IMR-90 (cell line): ENCODE results near the gene NANOG. TPM values are rescaled to one million over a fixed set of nuclear protein-coding genes. Genes with fewer than 3 reads are reported as not detected.

ENCODE experiments used
- ATAC-seq: fragments of 200-7000 bp; cut with Tn5 transposase; 2 replicates; pipeline ENCODE4 v1.9.1; 2020; ENCODE audit warnings: low read depth, mild to moderate bottlenecking, moderate library complexity
- BruUV-seq: library from RNA; stranded (reverse); fragments of 400-500 nt; replicated peaks from 2 replicates; lab custom pipeline; 2021; lab: Mats Ljungman, UMichigan
- CTCF ChIA-PET: fragments of 300-600 bp; formaldehyde crosslinking; extraction: SDS; loops from one replicate; lab custom pipeline; 2021; ENCODE audit warnings: antibody characterized with exemption; lab: Yijun Ruan, JAX
- POLR2A ChIA-PET: fragments of 300-600 bp; sonication (Branson Sonifier 250); formaldehyde crosslinking; loops from one replicate; lab custom pipeline; 2022; ENCODE audit warnings: antibody characterized with exemption; ENCODE audit not compliant: unreplicated experiment; lab: Charles Lee
- DNase-seq: peaks from one replicate; pipeline ENCODE4 v3.0.0; 2013
- H2AFZ ChIP-seq: replicated peaks from 2 replicates; pipeline ENCODE3; 2013; ENCODE audit warnings: low read length, mild to moderate bottlenecking; ENCODE audit not compliant: poor library complexity
- H2AK5ac ChIP-seq: 2 replicates; pipeline ENCODE4 v1.6.1; 2013; ENCODE audit warnings: low read depth, low read length, inconsistent platforms
- H2AK9ac ChIP-seq: replicated peaks from 2 replicates; pipeline ENCODE3; 2013; ENCODE audit warnings: mild to moderate bottlenecking, low read depth, low read length, moderate library complexity; ENCODE audit not compliant: poor library complexity
- H2BK120ac ChIP-seq: 2 replicates; pipeline ENCODE4 v1.6.1; 2013; ENCODE audit warnings: low read depth, low read length, inconsistent platforms
- H2BK15ac ChIP-seq: 3 replicates; pipeline ENCODE4 v1.6.1; 2013; ENCODE audit warnings: low read depth, low read length, inconsistent platforms
- H2BK20ac ChIP-seq: 2 replicates; pipeline ENCODE4 v1.6.1; 2013; ENCODE audit warnings: low read depth, mild to moderate bottlenecking, inconsistent platforms, low read length, moderate library complexity
- H2BK5ac ChIP-seq: 2 replicates; pipeline ENCODE4 v1.6.1; 2013; ENCODE audit warnings: mild to moderate bottlenecking, low read depth, low read length, inconsistent platforms; ENCODE audit not compliant: poor library complexity, severe bottlenecking
- H3K14ac ChIP-seq: replicated peaks from 2 replicates; pipeline ENCODE4 v1.6.1; 2013; ENCODE audit warnings: low read depth, low read length, inconsistent platforms
- H3K18ac ChIP-seq: 2 replicates; pipeline ENCODE4 v1.6.1; 2013; ENCODE audit warnings: low read depth, low read length, control low read depth
- H3K23ac ChIP-seq: 2 replicates; pipeline ENCODE4 v1.6.1; 2013; ENCODE audit warnings: low read depth, low read length, inconsistent platforms
- H3K27ac ChIP-seq: 2 replicates; pipeline ENCODE4 v1.5.1; 2013; ENCODE audit warnings: mild to moderate bottlenecking, control low read depth, low read length; ENCODE audit not compliant: insufficient read depth
- H3K27me3 ChIP-seq: 2 replicates; pipeline ENCODE4 v1.6.1; 2013; ENCODE audit warnings: low read length; ENCODE audit not compliant: control insufficient read depth, insufficient read depth
- H3K36me3 ChIP-seq: 2 replicates; pipeline ENCODE4 v1.6.1; 2013; ENCODE audit warnings: low read length, mixed read lengths; ENCODE audit not compliant: control insufficient read depth, insufficient read depth
- H3K4ac ChIP-seq: 2 replicates; pipeline ENCODE4 v1.6.1; 2013; ENCODE audit warnings: low read depth, low read length, inconsistent platforms
- H3K4me1 ChIP-seq: 2 replicates; pipeline ENCODE4 v1.6.1; 2013; ENCODE audit warnings: low read length, mixed read lengths; ENCODE audit not compliant: control insufficient read depth, insufficient read depth
- H3K4me2 ChIP-seq: 2 replicates; pipeline ENCODE4 v1.6.1; 2013; ENCODE audit warnings: low read depth, mild to moderate bottlenecking, control low read depth, low read length, moderate library complexity
- H3K4me3 ChIP-seq: 2 replicates; pipeline ENCODE4 v1.5.1; 2013; ENCODE audit warnings: low read depth, mild to moderate bottlenecking, control low read depth, low read length, moderate library complexity; ENCODE audit not compliant: insufficient read depth
- H3K56ac ChIP-seq: 2 replicates; pipeline ENCODE4 v1.6.1; 2013; ENCODE audit warnings: low read length, inconsistent platforms; ENCODE audit not compliant: insufficient read depth; ENCODE audit errors: extremely low read depth
- H3K79me1 ChIP-seq, 2 experiments: 2 replicates each; pipeline ENCODE4 v1.6.1; 2013; ENCODE audit warnings: low read length in 2 of 2, inconsistent platforms in 1 of 2, low read depth in 1 of 2
- H3K9ac ChIP-seq: 2 replicates; pipeline ENCODE4 v1.6.1; 2013; ENCODE audit warnings: low read depth, low read length, control low read depth
- H3K9me1 ChIP-seq: 2 replicates; pipeline ENCODE4 v1.6.1; 2013; ENCODE audit warnings: low read length, inconsistent platforms; ENCODE audit not compliant: insufficient read depth
- H3K9me3 ChIP-seq: 2 replicates; pipeline ENCODE4 v1.6.1; 2013; ENCODE audit warnings: low read length; ENCODE audit not compliant: control insufficient read depth, insufficient read depth
- H4K20me1 ChIP-seq: 2 replicates; pipeline ENCODE4 v1.6.1; 2013; ENCODE audit warnings: low read length, inconsistent platforms; ENCODE audit not compliant: insufficient read depth
- H4K5ac ChIP-seq: 2 replicates; pipeline ENCODE4 v1.6.1; 2013; ENCODE audit warnings: mild to moderate bottlenecking, low read depth, low read length, control low read depth
- H4K8ac ChIP-seq, 2 experiments: 2 replicates each; pipeline ENCODE4 v1.6.1; 2013; ENCODE audit warnings: low read depth in 2 of 2, low read length in 2 of 2, control low read depth in 1 of 2, inconsistent platforms in 1 of 2
- H4K91ac ChIP-seq: 2 replicates; pipeline ENCODE4 v1.6.1; 2013; ENCODE audit warnings: low read depth, low read length, inconsistent platforms; ENCODE audit not compliant: insufficient read depth
- BHLHE40 ChIP-seq: fragments of 150-350 bp; IDR thresholded peaks from 2 replicates; pipeline ENCODE4 v1.6.1; 2016; ENCODE audit warnings: mild to moderate bottlenecking, low read depth, low read length
- CEBPB ChIP-seq: IDR thresholded peaks from 2 replicates; pipeline ENCODE4 v1.6.1; 2012; ENCODE audit warnings: low read depth, low read length, improper control_type of control experiment
- CHD1 ChIP-seq: IDR thresholded peaks from 2 replicates; pipeline ENCODE4 v1.6.1; 2012; ENCODE audit warnings: low read depth, low read length, improper control_type of control experiment
- CTCF ChIP-seq: conservative IDR thresholded peaks from 2 replicates; pipeline ENCODE4 v1.5.1; 2012; ENCODE audit warnings: mild to moderate bottlenecking, low read depth, low read length, improper control_type of control experiment
- ELK1 ChIP-seq: fragments of 150-350 bp; IDR thresholded peaks from 2 replicates; pipeline ENCODE4 v1.6.1; 2016; ENCODE audit warnings: low read depth, mild to moderate bottlenecking, low read length, moderate library complexity, borderline replicate concordance
- FOS ChIP-seq: fragments of 150-350 bp; IDR thresholded peaks from 2 replicates; pipeline ENCODE4 v1.6.1; 2016; ENCODE audit warnings: low read depth, low read length
- MAFK ChIP-seq: IDR thresholded peaks from 2 replicates; pipeline ENCODE4 v1.6.1; 2012; ENCODE audit warnings: low read depth, low read length, improper control_type of control experiment
- MAZ ChIP-seq: IDR thresholded peaks from 2 replicates; pipeline ENCODE4 v1.6.1; 2012; ENCODE audit warnings: low read depth, mild to moderate bottlenecking, low read length, improper control_type of control experiment, moderate library complexity, borderline replicate concordance
- MXI1 ChIP-seq: IDR thresholded peaks from 2 replicates; pipeline ENCODE4 v1.6.1; 2012; ENCODE audit warnings: low read depth, mild to moderate bottlenecking, low read length, moderate library complexity, borderline replicate concordance
- NFE2L2 ChIP-seq: fragments of 150-350 bp; IDR thresholded peaks from 2 replicates; pipeline ENCODE4 v1.6.1; 2016; ENCODE audit warnings: low read depth, mild to moderate bottlenecking, low read length
- POLR2A ChIP-seq: IDR thresholded peaks from 2 replicates; pipeline ENCODE4 v1.6.1; 2012; ENCODE audit warnings: mild to moderate bottlenecking, low read depth, low read length
- RAD21 ChIP-seq: IDR thresholded peaks from 2 replicates; pipeline ENCODE4 v1.6.1; 2012; ENCODE audit warnings: low read length, improper control_type of control experiment
- RCOR1 ChIP-seq: IDR thresholded peaks from 2 replicates; pipeline ENCODE4 v1.6.1; 2012; ENCODE audit warnings: mild to moderate bottlenecking, low read length, improper control_type of control experiment; ENCODE audit not compliant: insufficient replicate concordance
- RFX5 ChIP-seq: IDR thresholded peaks from 2 replicates; pipeline ENCODE4 v1.8.0; 2012; ENCODE audit warnings: low read depth, mild to moderate bottlenecking, low read length, moderate library complexity
- SMC3 ChIP-seq: fragments of 150-350 bp; IDR thresholded peaks from 2 replicates; pipeline ENCODE4 v1.6.1; 2016; ENCODE audit warnings: low read depth, mild to moderate bottlenecking, antibody characterized with exemption, low read length, moderate library complexity
- USF2 ChIP-seq: fragments of 150-350 bp; IDR thresholded peaks from 2 replicates; pipeline ENCODE4 v1.6.1; 2017; ENCODE audit warnings: mild to moderate bottlenecking, antibody characterized with exemption, low read length, low read depth
- WGBS, 2 experiments: methylation state at CpG; one replicate each; pipeline versions ENCODE4 v1.1.5 to v1.1.7; 2013; ENCODE audit warnings: missing lambda C conversion rate in 2 of 2; ENCODE audit not compliant: insufficient read length in 1 of 2; ENCODE audit errors: extremely low coverage in 2 of 2; 5-methylcytosine and 5-hydroxymethylcytosine counted together
- dilution Hi-C: fragments of 300-500 bp; cut with HindIII; formaldehyde crosslinking; loops from one replicate; pipeline ENCODE4 v1.14.3; 2018; ENCODE audit warnings: low sequenced_read_pairs; ENCODE audit not compliant: unreplicated experiment
- in situ Hi-C: fragments of 300-500 bp; cut with MboI; formaldehyde crosslinking; loops from 3 replicates; pipeline ENCODE4 v1.14.3; 2019; ENCODE audit warnings: low sequenced_read_pairs, inconsistent platforms, mixed read lengths
- intact Hi-C: fragments of 100-400 bp; cut with micrococcal nuclease; formaldehyde crosslinking; loops from 2 replicates; pipeline ENCODE4 v1.10.0; 2022
- polyA plus RNA-seq, 3 experiments: library from polyadenylated mRNA; depleted of rRNA; stranded (reverse); fragments of >200 nt; gene quantifications; 2 replicates each; pipeline ENCODE4 v1.2.3, GENCODE V29; 2012; ENCODE audit warnings: low replicate concordance in 1 of 3
- total RNA-seq: library from RNA; depleted of rRNA; stranded (reverse); fragments of >200 nt; gene quantifications from 2 replicates; pipeline ENCODE4 v1.2.3, GENCODE V29; 2012

NANOG gene
- total and polyA plus RNA-seq, 2 of the 4 experiments (the other 2 are of a cell fraction), result not detected

- Histone ChIP-seq H3K9ac (no peak overlapping the region), H3K27me3 (no peaks in the 10 kb centered on the region), H3K79me1 (no peaks in the 10 kb centered on the region), H3K56ac (no peak overlapping the region), H3K9me1 (no peaks in the 10 kb centered on the region), H3K9me3 (no peaks in the 10 kb centered on the region), H2BK5ac (no peak overlapping the region), H4K8ac (no peak overlapping the region), H2BK20ac (no peak overlapping the region), H4K91ac (no peak overlapping the region), H3K27ac (no peak overlapping the region), H2AFZ (no peak overlapping the region), H3K4me1 (no peaks in the 10 kb centered on the region), H4K20me1 (no peaks in the 10 kb centered on the region), H3K36me3 (no peaks in the 10 kb centered on the region), H3K4ac (no peak overlapping the region), H2AK5ac (no peak overlapping the region), H2BK120ac (no peak overlapping the region), H3K23ac (no peak overlapping the region), H3K14ac (no peak overlapping the region), H3K4me3 (no peak overlapping the region), H4K5ac (no peak overlapping the region), H3K18ac (no peak overlapping the region), H2BK15ac (no peak overlapping the region), H2AK9ac (no peak overlapping the region), H3K4me2 (no peak overlapping the region)
- CTCF ChIA-PET, result no interaction called here
- POLR2A ChIA-PET, result no interaction called here
- no peak for TF ChIP-seq USF2
- TF ChIP-seq MAFK, result no peak
- no peak for TF ChIP-seq NFE2L2
- no peak for TF ChIP-seq RFX5
- TF ChIP-seq RAD21, result no peak
- TF ChIP-seq POLR2A, result no peak
- no peak for TF ChIP-seq CEBPB
- no peak for TF ChIP-seq CTCF
- TF ChIP-seq BHLHE40, result no peak
- TF ChIP-seq ELK1, result no peak
- no peak for TF ChIP-seq CHD1
- TF ChIP-seq FOS, result no peak
- no peak for TF ChIP-seq SMC3
- TF ChIP-seq MAZ, result no peak
- TF ChIP-seq RCOR1, result no peak
- no peak for TF ChIP-seq MXI1
- dilution Hi-C loops (no loop called here), intact Hi-C loops (no loop called here), in situ Hi-C loops (no loop called here)
- DNase-seq (no peak), ATAC-seq (no peak)
- no TSS peak for BruUV-seq
- 100% methylated on average over 2 of the region's 6 CpGs; no CpG with 5 or more reads in 1 of the 2 experiments for WGBS, 2 experiments
These were observed 7.1 kb upstream of the NANOG start for GRCh38 chr12:7782055-7782454.
